ENCODE data around the gene GATB.

- TF ChIP-seq CTCF (conservative IDR thresholded peaks at IDR 0.05; ENCODE audit: low read depth, low read length) (no peak), POLR2A (IDR thresholded peaks at IDR 0.05; ENCODE audit: low read depth, low read length) (no peak), RAD21 (IDR thresholded peaks at IDR 0.05; ENCODE audit: low read length) (no peak), RFX5 (IDR thresholded peaks at IDR 0.05; ENCODE audit: low read depth, low read length) (no peak), MAFK (IDR thresholded peaks at IDR 0.05; ENCODE audit: low read depth, low read length) (no peak), RCOR1 (IDR thresholded peaks at IDR 0.05; ENCODE audit: insufficient replicate concordance, low read length) (no peak), MXI1 (IDR thresholded peaks at IDR 0.05; ENCODE audit: borderline replicate concordance, low read depth, low read length) (no peak), SMC3 (IDR thresholded peaks at IDR 0.05; ENCODE audit: low read depth, low read length) (no peak), BHLHE40 (IDR thresholded peaks at IDR 0.05; ENCODE audit: low read depth, low read length) (no peak)
- TF ChIP-seq, protein P1, sequence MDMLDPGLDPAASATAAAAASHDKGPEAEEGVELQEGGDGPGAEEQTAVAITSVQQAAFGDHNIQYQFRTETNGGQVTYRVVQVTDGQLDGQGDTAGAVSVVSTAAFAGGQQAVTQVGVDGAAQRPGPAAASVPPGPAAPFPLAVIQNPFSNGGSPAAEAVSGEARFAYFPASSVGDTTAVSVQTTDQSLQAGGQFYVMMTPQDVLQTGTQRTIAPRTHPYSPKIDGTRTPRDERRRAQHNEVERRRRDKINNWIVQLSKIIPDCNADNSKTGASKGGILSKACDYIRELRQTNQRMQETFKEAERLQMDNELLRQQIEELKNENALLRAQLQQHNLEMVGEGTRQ (IDR thresholded peaks at IDR 0.05; ENCODE audit: low read depth, low read length) = no peak
These were observed 32.8 kb downstream of the GATB start for GRCh38 chr4:151728006-151728405.

Measured in IMR-90 (cell line).